Measurements from ENCODE around the gene ZBED4. TPM values are rescaled to one million over a fixed set of nuclear protein-coding genes. Genes with fewer than 3 reads are reported as not detected.

ZBED4 gene
- total and polyA plus RNA-seq, 2 experiments from 2014 or later = 8.5 to 31.9 TPM

DNA sequence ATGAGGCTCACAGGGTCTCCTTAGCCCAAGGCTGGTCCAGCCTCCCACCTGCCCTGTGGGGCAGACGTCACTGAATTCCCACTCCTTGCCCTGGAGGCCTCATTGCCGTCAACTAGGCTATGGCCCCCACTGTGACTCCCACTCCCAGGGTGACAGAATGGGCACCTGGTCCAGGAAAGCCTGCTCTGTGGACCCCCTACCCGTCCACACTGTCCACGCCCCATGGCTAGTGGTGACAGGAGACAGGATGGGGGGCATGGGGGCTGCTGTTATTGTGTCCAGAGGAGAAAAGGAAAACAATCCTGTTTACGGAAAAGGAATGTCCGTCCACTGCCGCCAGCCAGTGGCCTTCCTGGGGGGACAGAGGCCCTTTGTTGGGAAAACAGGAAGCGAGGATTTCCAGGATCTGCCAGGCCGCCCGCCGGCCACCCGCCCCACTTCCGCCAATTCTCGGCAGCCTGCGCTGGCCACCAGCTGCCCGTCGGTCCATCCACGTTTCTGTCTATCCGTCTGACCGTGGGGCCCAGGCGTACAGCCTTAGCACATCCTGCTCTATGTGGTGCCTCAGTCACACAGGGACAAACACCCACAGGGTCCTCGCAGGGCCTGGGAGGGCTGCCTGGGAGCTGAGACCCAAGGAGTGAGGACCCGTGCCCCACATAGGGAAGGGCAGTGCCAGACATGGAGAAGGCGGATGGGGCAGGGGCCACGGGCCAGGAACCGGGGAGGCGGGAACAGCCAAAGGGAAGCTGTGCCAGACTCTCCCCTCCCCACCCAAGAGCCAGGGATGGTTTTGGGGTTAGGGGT lies 84.3 kb downstream of the ZBED4 start (continued):
- TF ChIP-seq, protein P1, sequence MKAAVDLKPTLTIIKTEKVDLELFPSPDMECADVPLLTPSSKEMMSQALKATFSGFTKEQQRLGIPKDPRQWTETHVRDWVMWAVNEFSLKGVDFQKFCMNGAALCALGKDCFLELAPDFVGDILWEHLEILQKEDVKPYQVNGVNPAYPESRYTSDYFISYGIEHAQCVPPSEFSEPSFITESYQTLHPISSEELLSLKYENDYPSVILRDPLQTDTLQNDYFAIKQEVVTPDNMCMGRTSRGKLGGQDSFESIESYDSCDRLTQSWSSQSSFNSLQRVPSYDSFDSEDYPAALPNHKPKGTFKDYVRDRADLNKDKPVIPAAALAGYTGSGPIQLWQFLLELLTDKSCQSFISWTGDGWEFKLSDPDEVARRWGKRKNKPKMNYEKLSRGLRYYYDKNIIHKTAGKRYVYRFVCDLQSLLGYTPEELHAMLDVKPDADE (IDR thresholded peaks at IDR 0.05) = no peak
- TF ChIP-seq, protein P2, sequence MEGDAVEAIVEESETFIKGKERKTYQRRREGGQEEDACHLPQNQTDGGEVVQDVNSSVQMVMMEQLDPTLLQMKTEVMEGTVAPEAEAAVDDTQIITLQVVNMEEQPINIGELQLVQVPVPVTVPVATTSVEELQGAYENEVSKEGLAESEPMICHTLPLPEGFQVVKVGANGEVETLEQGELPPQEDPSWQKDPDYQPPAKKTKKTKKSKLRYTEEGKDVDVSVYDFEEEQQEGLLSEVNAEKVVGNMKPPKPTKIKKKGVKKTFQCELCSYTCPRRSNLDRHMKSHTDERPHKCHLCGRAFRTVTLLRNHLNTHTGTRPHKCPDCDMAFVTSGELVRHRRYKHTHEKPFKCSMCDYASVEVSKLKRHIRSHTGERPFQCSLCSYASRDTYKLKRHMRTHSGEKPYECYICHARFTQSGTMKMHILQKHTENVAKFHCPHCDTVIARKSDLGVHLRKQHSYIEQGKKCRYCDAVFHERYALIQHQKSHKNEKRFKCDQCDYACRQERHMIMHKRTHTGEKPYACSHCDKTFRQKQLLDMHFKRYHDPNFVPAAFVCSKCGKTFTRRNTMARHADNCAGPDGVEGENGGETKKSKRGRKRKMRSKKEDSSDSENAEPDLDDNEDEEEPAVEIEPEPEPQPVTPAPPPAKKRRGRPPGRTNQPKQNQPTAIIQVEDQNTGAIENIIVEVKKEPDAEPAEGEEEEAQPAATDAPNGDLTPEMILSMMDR (conservative IDR thresholded peaks at IDR 0.05; ENCODE audit: low read depth in 2 of 2) = no peak

DNA sequence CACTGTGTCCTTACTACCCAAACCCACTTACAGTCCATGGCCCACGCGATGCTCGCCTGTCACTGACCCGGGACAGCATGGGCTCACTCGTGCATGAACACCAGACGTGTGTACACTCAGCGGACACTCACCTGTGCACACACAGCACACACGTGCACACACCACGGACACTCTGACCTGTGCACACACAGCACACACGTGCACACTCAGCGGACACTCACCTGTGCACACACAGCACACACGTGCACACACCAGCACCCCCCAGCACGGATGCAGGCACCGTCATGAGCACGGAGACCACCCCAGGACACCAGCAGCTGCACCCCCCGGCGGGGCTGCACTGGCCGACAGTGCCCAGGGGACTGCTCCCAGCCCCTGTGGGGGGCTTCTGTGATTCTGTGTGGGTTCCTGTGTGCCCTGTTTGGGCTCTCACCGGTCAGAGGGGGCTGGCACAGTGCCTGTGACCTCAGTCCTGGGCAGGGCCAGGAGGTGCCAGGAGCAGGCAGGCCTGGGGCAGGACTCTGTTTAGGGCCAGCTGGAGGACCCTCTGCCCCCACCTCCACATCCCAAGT lies 85.0 kb downstream of the ZBED4 start:
- H3K4me1 ChIP-seq (ENCODE audit: insufficient read depth) = peaks cover 10% of the 10 kb centered on the region; the same call in 1 of the 2 replicates
- H4K20me1 ChIP-seq (replicated peaks; ENCODE audit: insufficient read depth) = no peaks in the 10 kb centered on the region
- no peaks in the 10 kb centered on the region for H3K27me3 ChIP-seq (ENCODE audit: insufficient read depth)
- H3K79me2 ChIP-seq (replicated peaks; ENCODE audit: insufficient read depth) = no peaks in the 10 kb centered on the region
- peaks cover 3% of the 10 kb centered on the region; the same call in 1 of the 3 replicates for H3K36me3 Mint-ChIP-seq (ENCODE audit: low read depth)
- H3K4me3 Mint-ChIP-seq = no peak overlapping the region
- TF ChIP-seq EZH2 (IDR thresholded peaks at IDR 0.05; ENCODE audit: low read depth, unreplicated experiment) = no peak
- TF ChIP-seq, protein P3, sequence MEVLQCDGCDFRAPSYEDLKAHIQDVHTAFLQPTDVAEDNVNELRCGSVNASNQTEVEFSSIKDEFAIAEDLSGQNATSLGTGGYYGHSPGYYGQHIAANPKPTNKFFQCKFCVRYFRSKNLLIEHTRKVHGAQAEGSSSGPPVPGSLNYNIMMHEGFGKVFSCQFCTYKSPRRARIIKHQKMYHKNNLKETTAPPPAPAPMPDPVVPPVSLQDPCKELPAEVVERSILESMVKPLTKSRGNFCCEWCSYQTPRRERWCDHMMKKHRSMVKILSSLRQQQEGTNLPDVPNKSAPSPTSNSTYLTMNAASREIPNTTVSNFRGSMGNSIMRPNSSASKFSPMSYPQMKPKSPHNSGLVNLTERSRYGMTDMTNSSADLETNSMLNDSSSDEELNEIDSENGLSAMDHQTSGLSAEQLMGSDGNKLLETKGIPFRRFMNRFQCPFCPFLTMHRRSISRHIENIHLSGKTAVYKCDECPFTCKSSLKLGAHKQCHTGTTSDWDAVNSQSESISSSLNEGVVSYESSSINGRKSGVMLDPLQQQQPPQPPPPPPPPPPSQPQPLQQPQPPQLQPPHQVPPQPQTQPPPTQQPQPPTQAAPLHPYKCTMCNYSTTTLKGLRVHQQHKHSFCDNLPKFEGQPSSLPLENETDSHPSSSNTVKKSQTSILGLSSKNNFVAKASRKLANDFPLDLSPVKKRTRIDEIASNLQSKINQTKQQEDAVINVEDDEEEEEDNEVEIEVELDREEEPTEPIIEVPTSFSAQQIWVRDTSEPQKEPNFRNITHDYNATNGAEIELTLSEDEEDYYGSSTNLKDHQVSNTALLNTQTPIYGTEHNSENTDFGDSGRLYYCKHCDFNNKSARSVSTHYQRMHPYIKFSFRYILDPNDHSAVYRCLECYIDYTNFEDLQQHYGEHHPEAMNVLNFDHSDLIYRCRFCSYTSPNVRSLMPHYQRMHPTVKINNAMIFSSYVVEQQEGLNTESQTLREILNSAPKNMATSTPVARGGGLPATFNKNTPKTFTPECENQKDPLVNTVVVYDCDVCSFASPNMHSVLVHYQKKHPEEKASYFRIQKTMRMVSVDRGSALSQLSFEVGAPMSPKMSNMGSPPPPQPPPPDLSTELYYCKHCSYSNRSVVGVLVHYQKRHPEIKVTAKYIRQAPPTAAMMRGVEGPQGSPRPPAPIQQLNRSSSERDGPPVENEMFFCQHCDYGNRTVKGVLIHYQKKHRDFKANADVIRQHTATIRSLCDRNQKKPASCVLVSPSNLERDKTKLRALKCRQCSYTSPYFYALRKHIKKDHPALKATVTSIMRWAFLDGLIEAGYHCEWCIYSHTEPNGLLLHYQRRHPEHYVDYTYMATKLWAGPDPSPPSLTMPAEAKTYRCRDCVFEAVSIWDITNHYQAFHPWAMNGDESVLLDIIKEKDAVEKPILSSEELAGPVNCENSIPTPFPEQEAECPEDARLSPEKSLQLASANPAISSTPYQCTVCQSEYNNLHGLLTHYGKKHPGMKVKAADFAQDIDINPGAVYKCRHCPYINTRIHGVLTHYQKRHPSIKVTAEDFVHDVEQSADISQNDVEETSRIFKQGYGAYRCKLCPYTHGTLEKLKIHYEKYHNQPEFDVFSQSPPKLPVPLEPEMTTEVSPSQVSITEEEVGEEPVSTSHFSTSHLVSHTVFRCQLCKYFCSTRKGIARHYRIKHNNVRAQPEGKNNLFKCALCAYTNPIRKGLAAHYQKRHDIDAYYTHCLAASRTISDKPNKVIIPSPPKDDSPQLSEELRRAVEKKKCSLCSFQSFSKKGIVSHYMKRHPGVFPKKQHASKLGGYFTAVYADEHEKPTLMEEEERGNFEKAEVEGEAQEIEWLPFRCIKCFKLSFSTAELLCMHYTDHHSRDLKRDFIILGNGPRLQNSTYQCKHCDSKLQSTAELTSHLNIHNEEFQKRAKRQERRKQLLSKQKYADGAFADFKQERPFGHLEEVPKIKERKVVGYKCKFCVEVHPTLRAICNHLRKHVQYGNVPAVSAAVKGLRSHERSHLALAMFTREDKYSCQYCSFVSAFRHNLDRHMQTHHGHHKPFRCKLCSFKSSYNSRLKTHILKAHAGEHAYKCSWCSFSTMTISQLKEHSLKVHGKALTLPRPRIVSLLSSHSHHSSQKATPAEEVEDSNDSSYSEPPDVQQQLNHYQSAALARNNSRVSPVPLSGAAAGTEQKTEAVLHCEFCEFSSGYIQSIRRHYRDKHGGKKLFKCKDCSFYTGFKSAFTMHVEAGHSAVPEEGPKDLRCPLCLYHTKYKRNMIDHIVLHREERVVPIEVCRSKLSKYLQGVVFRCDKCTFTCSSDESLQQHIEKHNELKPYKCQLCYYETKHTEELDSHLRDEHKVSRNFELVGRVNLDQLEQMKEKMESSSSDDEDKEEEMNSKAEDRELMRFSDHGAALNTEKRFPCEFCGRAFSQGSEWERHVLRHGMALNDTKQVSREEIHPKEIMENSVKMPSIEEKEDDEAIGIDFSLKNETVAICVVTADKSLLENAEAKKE (CRISPR knock-in tag; IDR thresholded peaks at IDR 0.05) = no peak
- TF ChIP-seq ZNF331 (CRISPR knock-in tag; IDR thresholded peaks at IDR 0.05; ENCODE audit: low read depth) = no peak
- no peak for TF ChIP-seq STAT1 (IDR thresholded peaks at IDR 0.05; ENCODE audit: unreplicated experiment)
- TF ChIP-seq, protein P1 (IDR thresholded peaks at IDR 0.05) = no peak
- H3K9me3 Mint-ChIP-seq = peaks cover 8% of the 10 kb centered on the region; the same call in 2 of the 3 replicates
- H3K27ac ChIP-seq (ENCODE audit: low read depth) = no peak overlapping the region
- ATAC-seq (no peak), DNase-seq (ENCODE audit: low spot score) (no peak)
- H3K27me3 Mint-ChIP-seq (ENCODE audit: insufficient read depth, low read depth, poor library complexity) = peaks cover 3% of the 10 kb centered on the region
- H2AFZ ChIP-seq = no peak overlapping the region
- no peak overlapping the region for H3K27ac Mint-ChIP-seq
- H3K36me3 ChIP-seq (ENCODE audit: insufficient read depth) = no peaks in the 10 kb centered on the region
- H3K4me3 ChIP-seq = no peak overlapping the region
- H3F3A ChIP-seq (replicated peaks; ENCODE audit: low read depth) = no peaks in the 10 kb centered on the region
- no peak overlapping the region for H3K4me2 ChIP-seq
- no peaks in the 10 kb centered on the region for H3K9me2 ChIP-seq (ENCODE audit: insufficient read depth)
- H3K4me1 Mint-ChIP-seq = peaks cover 5% of the 10 kb centered on the region; the same call in 2 of the 3 replicates
